ENCODE results near the gene SBF2. TPM values are rescaled to one million over a fixed set of nuclear protein-coding genes. Genes with fewer than 3 reads are reported as not detected.

SBF2 gene
- total RNA-seq, 4 donors from 2014 or later = 19.3 to 28.1 (median 25.8) TPM

- Histone ChIP-seq H3K4me1 (peaks cover 46 to 65% of the 10 kb centered on the region in 2 donors), H3K4me3 (peak overlapping the region; percentile 77 to 92 (median 88)), H3K9me3 (no peaks in the 10 kb centered on the region), H3K27ac (peak overlapping the region; percentile 85 to 93 (median 89)), H3K27me3 (peaks cover 0 to 5% (median 0%) of the 10 kb centered on the region in 3 donors), H3K36me3 (no peaks in the 10 kb centered on the region)
- no peak for DNase-seq
- in situ Hi-C loops (cut with MboI; ENCODE audit: low sequenced_read_pairs in 4 of 4) = loop anchor here (25.0 kb wide), 5 partner anchors 95 to 545 kb away; no protein-coding TSS in a partner anchor
- no peak for TF ChIP-seq CTCF (IDR thresholded peaks at IDR 0.05 in 4 of 5, conservative IDR thresholded peaks at IDR 0.05 in 1 of 5)
- no peak for ATAC-seq
- intact Hi-C loops (cut with DNase I; ENCODE audit: low total_unique reads) = loop anchor here (5.0 to 10.0 kb wide), 7 partner anchors 60 to 692 kb away; no protein-coding TSS in a partner anchor
Observed at GRCh38 chr11:10307022-10307399, 13.0 kb upstream of the SBF2 start.

- H3K27me3 ChIP-seq = peaks cover 0 to 5% (median 0%) of the 10 kb centered on the region in 3 donors
- ATAC-seq = no peak
- H3K36me3 ChIP-seq = no peaks in the 10 kb centered on the region
- peaks cover 46 to 66% of the 10 kb centered on the region in 2 donors for H3K4me1 ChIP-seq
- DNase-seq = no peak
- in situ Hi-C loops (cut with MboI; ENCODE audit: low sequenced_read_pairs in 4 of 4) (loop anchor here (25.0 kb wide), 5 partner anchors 94 to 544 kb away; no protein-coding TSS in a partner anchor), intact Hi-C loops (cut with DNase I; ENCODE audit: low total_unique reads) (loop anchor here (5.0 to 10.0 kb wide), 7 partner anchors 61 to 691 kb away; no protein-coding TSS in a partner anchor)
- H3K27ac ChIP-seq = peak overlapping the region; percentile 85 to 93 (median 89)
- TF ChIP-seq POLR2A (IDR thresholded peaks at IDR 0.05) (no peak), CTCF (IDR thresholded peaks at IDR 0.05 in 4 of 5, conservative IDR thresholded peaks at IDR 0.05 in 1 of 5) (no peak)
- H3K4me3 ChIP-seq = peak overlapping the region; percentile 77 to 92 (median 88)
- H3K9me3 ChIP-seq = no peaks in the 10 kb centered on the region
Observed at GRCh38 chr11:10305964-10306918, 12.2 kb upstream of the SBF2 start.

GRCh38 chr11:10305262-10305963 is 11.4 kb upstream of the SBF2 start:
- H3K4me3 ChIP-seq = peak overlapping the region; percentile 77 to 92 (median 88)
- DNase-seq (peak in 1 of 2 donors; percentile 45), ATAC-seq (no peak)
- in situ Hi-C loops (cut with MboI; ENCODE audit: low sequenced_read_pairs in 4 of 4) = loop anchor here (25.0 kb wide), 5 partner anchors 93 to 543 kb away; no protein-coding TSS in a partner anchor
- intact Hi-C loops (cut with DNase I; ENCODE audit: low total_unique reads) = loop anchor here (5.0 to 10.0 kb wide), 7 partner anchors 62 to 691 kb away; no protein-coding TSS in a partner anchor
- peaks cover 42 to 62% of the 10 kb centered on the region in 2 donors for H3K4me1 ChIP-seq
- peak overlapping the region; percentile 85 to 93 (median 89) for H3K27ac ChIP-seq
- H3K9me3 ChIP-seq = no peaks in the 10 kb centered on the region
- TF ChIP-seq CTCF (IDR thresholded peaks at IDR 0.05 in 4 of 5, conservative IDR thresholded peaks at IDR 0.05 in 1 of 5) (no peak), POLR2A (IDR thresholded peaks at IDR 0.05) (peak in 1 of 2 donors; percentile 32)
- no peaks in the 10 kb centered on the region for H3K36me3 ChIP-seq
- peaks cover 0 to 5% (median 0%) of the 10 kb centered on the region in 3 donors for H3K27me3 ChIP-seq

DNA sequence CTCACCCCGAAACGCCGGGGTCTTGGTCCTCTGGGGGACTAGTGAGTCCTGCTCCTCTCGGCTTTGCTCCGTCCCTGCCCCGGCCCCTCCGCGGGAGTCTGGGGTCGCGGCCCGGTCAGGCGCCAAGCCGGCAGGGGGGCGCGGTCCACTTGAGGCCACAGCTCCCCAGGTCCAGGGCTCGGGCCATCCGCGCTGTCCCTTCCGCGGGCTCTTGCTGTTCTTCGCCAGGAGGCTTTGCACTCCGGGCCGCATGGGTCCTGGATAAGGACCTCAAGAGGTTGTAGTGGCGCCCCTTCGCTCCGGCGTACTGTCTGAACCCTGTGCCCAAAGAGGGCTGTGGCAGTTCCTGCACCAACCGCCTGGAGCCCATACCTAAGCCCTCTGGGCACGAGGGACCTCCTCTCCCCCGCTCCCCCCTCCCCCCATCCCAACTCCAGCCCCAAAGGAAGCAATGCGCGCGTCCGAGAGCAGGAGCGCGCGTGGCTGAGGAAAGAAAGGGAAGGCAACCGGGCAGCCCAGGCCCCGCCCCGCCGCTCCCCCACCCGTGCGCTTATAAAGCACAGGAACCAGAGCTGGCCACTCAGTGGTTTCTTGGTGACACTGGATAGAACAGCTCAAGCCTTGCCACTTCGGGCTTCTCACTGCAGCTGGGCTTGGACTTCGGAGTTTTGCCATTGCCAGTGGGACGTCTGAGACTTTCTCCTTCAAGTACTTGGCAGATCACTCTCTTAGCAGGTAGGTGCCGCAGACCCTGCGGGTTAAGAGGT is 10.7 kb upstream of the SBF2 start, which contains the start of gene ADM:
ADM (plus strand) TSS at position 579 of the 767 bp plus-strand sequence. CDS start 628 bp downstream, outside the sequence.
- Histone ChIP-seq H3K4me3 (peak within 1 kb of the TSS; percentile 77 to 92 (median 88)), H3K9me3 (no peaks in the 10 kb centered on the region), H3K36me3 (no peaks in the 10 kb centered on the region), H3K27ac (peak within 1 kb of the TSS; percentile 85 to 93 (median 89)), H3K4me1 (peaks cover 35 to 54% of the 10 kb centered on the region in 2 donors), H3K27me3 (peaks cover 0 to 5% (median 0%) of the 10 kb centered on the region in 3 donors)
- in situ Hi-C loops (cut with MboI; ENCODE audit: low sequenced_read_pairs in 4 of 4) = loop anchor here (5.0 to 25.0 kb wide), 6 partner anchors 92 to 542 kb away; no protein-coding TSS in a partner anchor
- DNase-seq (peak; percentile 78 to 88), ATAC-seq (peak; percentile 17 to 18)
- intact Hi-C loops (cut with DNase I; ENCODE audit: low total_unique reads) = loop anchor here (5.0 to 10.0 kb wide), 7 partner anchors 63 to 690 kb away; no protein-coding TSS in a partner anchor
- peak; percentile 93 to 97 for TF ChIP-seq POLR2A (IDR thresholded peaks at IDR 0.05)
- peak; percentile 59 to 85 (median 82) for TF ChIP-seq CTCF (IDR thresholded peaks at IDR 0.05 in 4 of 5, conservative IDR thresholded peaks at IDR 0.05 in 1 of 5)

Measured in gastrocnemius medialis (tissue), 4 donors.